ENCODE measurements around the gene RNF4. TPM values are rescaled to one million over a fixed set of nuclear protein-coding genes. Genes with fewer than 3 reads are reported as not detected.

RNF4 gene
- total and polyA plus RNA-seq, 10 of the 15 experiments (the other 5 are each of a cell fraction or from before 2014, with no cell fraction given) = 34.9 to 145 (median 76.1) TPM

GRCh38 chr4:2497931-2498330 lies 29.0 kb downstream of the RNF4 start (continued):
- TF ChIP-seq PBX3 (IDR thresholded peaks at IDR 0.05; ENCODE audit: insufficient replicate concordance, low read depth, low read length) = peak; percentile 20
- no peak for TF ChIP-seq NRF1 (conservative IDR thresholded peaks at IDR 0.05; ENCODE audit: low read depth, low read length)
- no peak for TF ChIP-seq CHD1 (IDR thresholded peaks at IDR 0.05; ENCODE audit: low read depth, low read length)
- peak; percentile 24; the same call in 1 of the 2 replicates for TF ChIP-seq ZNF687 (IDR thresholded peaks at IDR 0.05)
- TF ChIP-seq CREB1 (IDR thresholded peaks at IDR 0.05; ENCODE audit: low read depth) = peak; percentile 68
- 0 out of 2 replicates have a peak, but pooled peaks have one; percentile 23 for TF ChIP-seq MTA2 (IDR thresholded peaks at IDR 0.05; ENCODE audit: low read depth)
- no peak for TF ChIP-seq SUZ12 (IDR thresholded peaks at IDR 0.05; ENCODE audit: unreplicated experiment)
- no peak for TF ChIP-seq IRF3 (IDR thresholded peaks at IDR 0.05)
- TF ChIP-seq ATF7 (IDR thresholded peaks at IDR 0.05; ENCODE audit: low read depth) = peak; percentile 67
- no peak for TF ChIP-seq EP300 (IDR thresholded peaks at IDR 0.05; ENCODE audit: borderline replicate concordance in 1 of 2, control insufficient read depth in 1 of 2, low read depth in 2 of 2, low read length in 2 of 2)
- 0 out of 2 replicates have a peak, but pooled peaks have one; percentile 32 for TF ChIP-seq EED (IDR thresholded peaks at IDR 0.05; ENCODE audit: low read depth)
- TF ChIP-seq CREM (IDR thresholded peaks at IDR 0.05; ENCODE audit: low read depth) = peak; percentile 54; the same call in 1 of the 2 replicates
- TF ChIP-seq NBN (IDR thresholded peaks at IDR 0.05) = peak; percentile 74; the same call in 1 of the 2 replicates
- TF ChIP-seq CBX5 (IDR thresholded peaks at IDR 0.05; ENCODE audit: low read depth) = no peak
- TF ChIP-seq NFYA (IDR thresholded peaks at IDR 0.05; ENCODE audit: borderline replicate concordance, low read depth, low read length) = no peak
- TF ChIP-seq SMAD1 (IDR thresholded peaks at IDR 0.05; ENCODE audit: low read depth, partially characterized antibody) = peak; percentile 59
- no peak for TF ChIP-seq HSF1 (IDR thresholded peaks at IDR 0.05; ENCODE audit: low read depth, low read length)
- peak; percentile 46 to 86 for TF ChIP-seq BHLHE40 (IDR thresholded peaks at IDR 0.05; ENCODE audit: borderline replicate concordance in 1 of 2, low read depth in 2 of 2, low read length in 1 of 2)
- TF ChIP-seq MLLT1 (IDR thresholded peaks at IDR 0.05) = 0 out of 2 replicates have a peak, but pooled peaks have one; percentile 49
- TF ChIP-seq RCOR1 (conservative IDR thresholded peaks at IDR 0.05; ENCODE audit: low read depth, low read length) = no peak
- TF ChIP-seq HDGF (IDR thresholded peaks at IDR 0.05) = no peak
- TF ChIP-seq WRNIP1 (IDR thresholded peaks at IDR 0.05; ENCODE audit: borderline replicate concordance, low read depth, low read length) = no peak

All from GM12878 (cell line).